HepG2 (cell line): Measurements from ENCODE around the gene RTBDN. TPM values are rescaled to one million over a fixed set of nuclear protein-coding genes. Genes with fewer than 3 reads are reported as not detected.

Experiments used
- CBX2 ChIP-seq, 2 experiments: fragments of 200-600 bp in 1 of 2; sonication (generic); formaldehyde crosslinking in 1 of 2; IDR thresholded peaks; 2 replicates each; pipeline versions ENCODE4 v1.7.0 to v1.8.1; 2018 to 2022; ENCODE audit warnings: low read depth in 2 of 2, low read length in 1 of 2, mild to moderate bottlenecking in 1 of 2, missing genetic modification reagents in 1 of 2
- E2F2 ChIP-seq: sonication (generic); formaldehyde crosslinking; IDR thresholded peaks from 2 replicates; pipeline ENCODE4 v1.4.0; 2020; ENCODE audit warnings: missing genetic modification reagents, borderline replicate concordance
- KIAA2018 ChIP-seq: sonication (generic); formaldehyde crosslinking; IDR thresholded peaks from 2 replicates; pipeline ENCODE4 v1.5.0; 2020; ENCODE audit warnings: mild to moderate bottlenecking, missing genetic modification reagents, borderline replicate concordance
- MAFG ChIP-seq: sonication (generic); formaldehyde crosslinking; IDR thresholded peaks from 2 replicates; pipeline ENCODE4 v1.5.1; 2020; ENCODE audit warnings: mild to moderate bottlenecking, missing genetic modification reagents
- MZF1 ChIP-seq: sonication (generic); formaldehyde crosslinking; IDR thresholded peaks from 2 replicates; pipeline ENCODE4 v1.8.1; 2023; ENCODE audit warnings: mild to moderate bottlenecking, missing genetic modification reagents, borderline replicate concordance
- RAD21 ChIP-seq: fragments of 450-650 bp; formaldehyde crosslinking; IDR thresholded peaks from 2 replicates; pipeline ENCODE4 v1.5.0; 2020; ENCODE audit warnings: mild to moderate bottlenecking
- REL ChIP-seq: sonication (generic); formaldehyde crosslinking; conservative IDR thresholded peaks from 2 replicates; pipeline ENCODE4 v1.8.0; 2022; ENCODE audit warnings: mild to moderate bottlenecking, missing genetic modification reagents, moderate library complexity
- RORA ChIP-seq: sonication (generic); formaldehyde crosslinking; IDR thresholded peaks from 2 replicates; pipeline ENCODE4 v1.5.0; 2020; ENCODE audit warnings: mild to moderate bottlenecking, missing genetic modification reagents, moderate library complexity
- SALL1 ChIP-seq: sonication (generic); formaldehyde crosslinking; IDR thresholded peaks from 2 replicates; pipeline ENCODE4 v1.8.0; 2022; ENCODE audit warnings: mild to moderate bottlenecking, missing genetic modification reagents
- SMAD3 ChIP-seq: sonication (generic); formaldehyde crosslinking; IDR thresholded peaks from 2 replicates; pipeline ENCODE4 v1.4.0; 2020; ENCODE audit warnings: missing genetic modification reagents
- ZNF333 ChIP-seq: sonication (generic); formaldehyde crosslinking; IDR thresholded peaks from 2 replicates; pipeline ENCODE4 v1.4.0; 2020; ENCODE audit warnings: mild to moderate bottlenecking, missing genetic modification reagents, borderline replicate concordance
- ZNF550 ChIP-seq: sonication (generic); formaldehyde crosslinking; IDR thresholded peaks from 2 replicates; pipeline ENCODE4 v1.4.0; 2020; ENCODE audit warnings: mild to moderate bottlenecking, missing genetic modification reagents, borderline replicate concordance
- ZNF687 ChIP-seq: sonication (generic); formaldehyde crosslinking; IDR thresholded peaks from 2 replicates; pipeline ENCODE4 v1.5.1; 2020; ENCODE audit warnings: mild to moderate bottlenecking, missing genetic modification reagents, moderate library complexity
- ZNF816 ChIP-seq: sonication (generic); formaldehyde crosslinking; IDR thresholded peaks from 2 replicates; pipeline ENCODE4 v1.8.0; 2022; ENCODE audit warnings: missing genetic modification reagents, mild to moderate bottlenecking, borderline replicate concordance
- polyA plus RNA-seq, 8 experiments: library from polyadenylated mRNA; depleted of rRNA in 3 of 8; stranded (reverse) in 7 of 8; unstranded in 1 of 8; fragments of >200 nt; fragmentation: Illumina TruSeq in 4 of 8; extraction: Trizol in 4 of 8; gene quantifications; 2 replicates each; pipeline versions ENCODE4 v1.2.1 to v1.2.3, GENCODE V29; 2011 to 2016; ENCODE audit warnings: low read depth in 4 of 8, missing spikeins in 1 of 8, mixed read lengths in 1 of 8; ENCODE audit not compliant: insufficient read depth in 1 of 8
- total RNA-seq, 5 experiments: library from RNA; depleted of rRNA; stranded (reverse); fragments of >200 nt; fragmentation: Illumina TruSeq; extraction: Trizol; gene quantifications; 2 replicates each; pipeline ENCODE4 v1.2.3, GENCODE V29; 2016; ENCODE audit warnings: low read depth in 1 of 5

Gene RTBDN
- total and polyA plus RNA-seq, 2 of the 13 experiments (the other 11 are each of a cell fraction or from before 2014, with no cell fraction given): 0.27 to 0.48 TPM

GRCh38 chr19:12791345-12792050 lies 42.9 kb downstream of the RTBDN start, which contains the start of gene JUNB (continued):
- TF ChIP-seq ZNF550 (CRISPR knock-in tag) (no peak; the same call in 1 of the 2 replicates), RAD21 (no peak; the same call in 1 of the 2 replicates), SMAD3 (CRISPR knock-in tag) (peak; percentile 82; the same call in 1 of the 2 replicates), REL (peak; percentile 86; the same call in 1 of the 2 replicates), ZNF333 (no peak), MZF1 (no peak), ZNF816 (CRISPR knock-in tag) (no peak; the same call in 1 of the 2 replicates), KIAA2018 (CRISPR knock-in tag) (0 out of 2 replicates have a peak, but pooled peaks have one; percentile 61), SALL1 (CRISPR knock-in tag) (peak; percentile 92), MAFG (CRISPR knock-in tag) (no peak), E2F2 (CRISPR knock-in tag) (no peak), CBX2 (IDR thresholded peaks at IDR 0.05; ENCODE audit: low read depth, low read length) (no peak), CBX2 (CRISPR knock-in tag; IDR thresholded peaks at IDR 0.05; ENCODE audit: low read depth) (no peak), ZNF687 (CRISPR knock-in tag) (peak; percentile 81), RORA (CRISPR knock-in tag) (no peak)
